Measurements from ENCODE around the gene EGFL7. TPM values are rescaled to one million over a fixed set of nuclear protein-coding genes. Genes with fewer than 3 reads are reported as not detected.
A peak's percentile ranks its signal among the peaks of the same experiment; 100 is the strongest.

EGFL7 gene
- total and polyA plus RNA-seq, 12 donors = 1.9 to 452 (median 79.5) TPM

GRCh38 chr9:136668983-136669790, 6.5 kb downstream of the EGFL7 start:
- Histone ChIP-seq H3K27ac (no peak overlapping the region), H3K4me3 (peak overlapping the region in 1 of 4 donors; percentile 19), H3K9me3 (replicated peaks in 1 of 3) (no peaks in the 10 kb centered on the region), H3K27me3 (peaks cover 8% of the 10 kb centered on the region), H3K4me1 (replicated peaks in 1 of 2) (no peaks in the 10 kb centered on the region), H3K36me3 (replicated peaks in 1 of 2) (peaks cover 0 to 2% of the 10 kb centered on the region in 2 donors)
- 49 to 87% (median 71%) methylated on average over 13 to 23 of the region's 23 CpGs for WGBS, 4 donors
- DNase-seq = no peak
- TF ChIP-seq, protein P1, sequence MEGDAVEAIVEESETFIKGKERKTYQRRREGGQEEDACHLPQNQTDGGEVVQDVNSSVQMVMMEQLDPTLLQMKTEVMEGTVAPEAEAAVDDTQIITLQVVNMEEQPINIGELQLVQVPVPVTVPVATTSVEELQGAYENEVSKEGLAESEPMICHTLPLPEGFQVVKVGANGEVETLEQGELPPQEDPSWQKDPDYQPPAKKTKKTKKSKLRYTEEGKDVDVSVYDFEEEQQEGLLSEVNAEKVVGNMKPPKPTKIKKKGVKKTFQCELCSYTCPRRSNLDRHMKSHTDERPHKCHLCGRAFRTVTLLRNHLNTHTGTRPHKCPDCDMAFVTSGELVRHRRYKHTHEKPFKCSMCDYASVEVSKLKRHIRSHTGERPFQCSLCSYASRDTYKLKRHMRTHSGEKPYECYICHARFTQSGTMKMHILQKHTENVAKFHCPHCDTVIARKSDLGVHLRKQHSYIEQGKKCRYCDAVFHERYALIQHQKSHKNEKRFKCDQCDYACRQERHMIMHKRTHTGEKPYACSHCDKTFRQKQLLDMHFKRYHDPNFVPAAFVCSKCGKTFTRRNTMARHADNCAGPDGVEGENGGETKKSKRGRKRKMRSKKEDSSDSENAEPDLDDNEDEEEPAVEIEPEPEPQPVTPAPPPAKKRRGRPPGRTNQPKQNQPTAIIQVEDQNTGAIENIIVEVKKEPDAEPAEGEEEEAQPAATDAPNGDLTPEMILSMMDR (IDR thresholded peaks at IDR 0.05) = no peak
- peak in 1 of 2 donors; percentile 4 for TF ChIP-seq POLR2A (IDR thresholded peaks at IDR 0.05)
- intact Hi-C loops (cut with DNase I) = no loop called here

GRCh38 chr9:136669791-136670464, 7.2 kb downstream of the EGFL7 start:
- 60 to 69% (median 62%) methylated on average over 13 to 23 of the region's 23 CpGs for WGBS, 4 donors
- no peak for TF ChIP-seq POLR2A (IDR thresholded peaks at IDR 0.05)
- TF ChIP-seq, protein P1 (IDR thresholded peaks at IDR 0.05) = no peak
- Histone ChIP-seq H3K27me3 (peaks cover 5% of the 10 kb centered on the region), H3K9me3 (replicated peaks in 1 of 3) (no peaks in the 10 kb centered on the region), H3K4me1 (replicated peaks in 1 of 2) (no peaks in the 10 kb centered on the region), H3K36me3 (replicated peaks in 1 of 2) (peaks cover 0 to 8% of the 10 kb centered on the region in 2 donors), H3K4me3 (no peak overlapping the region), H3K27ac (no peak overlapping the region)
- no peak for DNase-seq
- intact Hi-C loops (cut with DNase I) = no loop called here

GRCh38 chr9:136670576-136671253, 8.0 kb downstream of the EGFL7 start:
- Histone ChIP-seq H3K4me1 (replicated peaks in 1 of 2) (no peaks in the 10 kb centered on the region), H3K36me3 (replicated peaks in 1 of 2) (peaks cover 0 to 8% of the 10 kb centered on the region in 2 donors), H3K27ac (no peak overlapping the region), H3K27me3 (no peaks in the 10 kb centered on the region), H3K4me3 (no peak overlapping the region), H3K9me3 (replicated peaks in 1 of 3) (no peaks in the 10 kb centered on the region)
- peak in 1 of 7 donors; percentile 42 for DNase-seq
- intact Hi-C loops (cut with DNase I) = no loop called here
- TF ChIP-seq, protein P1 (IDR thresholded peaks at IDR 0.05) = no peak
- no peak for TF ChIP-seq POLR2A (IDR thresholded peaks at IDR 0.05)
- 49 to 64% (median 57%) methylated on average over 10 to 36 of the region's 36 CpGs for WGBS, 4 donors

GRCh38 chr9:136671254-136671614, 8.5 kb downstream of the EGFL7 start:
- no peak for TF ChIP-seq POLR2A (IDR thresholded peaks at IDR 0.05)
- TF ChIP-seq, protein P1 (IDR thresholded peaks at IDR 0.05) = no peak
- H3K36me3 ChIP-seq (replicated peaks in 1 of 2) = peaks cover 0 to 8% of the 10 kb centered on the region in 2 donors
- no peaks in the 10 kb centered on the region for H3K27me3 ChIP-seq
- H3K27ac ChIP-seq = no peak overlapping the region
- no peak for DNase-seq
- H3K4me3 ChIP-seq = no peak overlapping the region
- H3K9me3 ChIP-seq (replicated peaks in 1 of 3) = no peaks in the 10 kb centered on the region
- intact Hi-C loops (cut with DNase I) = no loop called here
- 31 to 40% (median 34%) methylated on average over 4 to 12 of the region's 12 CpGs; no CpG with 5 or more reads in 1 of the 4 donors for WGBS, 4 donors
- H3K4me1 ChIP-seq (replicated peaks in 1 of 2) = no peaks in the 10 kb centered on the region

Measured in adrenal gland (tissue), 12 donors.